HepG2 (cell line): ENCODE results near the gene TMEM219. TPM values are rescaled to one million over a fixed set of nuclear protein-coding genes. Genes with fewer than 3 reads are reported as not detected.

ENCODE experiments used
- BORCS8-MEF2B ChIP-seq: sonication (generic); formaldehyde crosslinking; IDR thresholded peaks from 2 replicates; pipeline ENCODE4 v1.8.0; 2022; ENCODE audit warnings: mild to moderate bottlenecking, missing genetic modification reagents
- CHD2 ChIP-seq: IDR thresholded peaks from 2 replicates; pipeline ENCODE4 v1.6.1; 2011; ENCODE audit warnings: low read depth, low read length, improper control_type of control experiment
- GMEB2 ChIP-seq: IDR thresholded peaks from 2 replicates; pipeline ENCODE4 v1.6.1; 2016; ENCODE audit warnings: missing biosample characterization, missing genetic modification reagents, low read depth
- KDM5B ChIP-seq: sonication (generic); formaldehyde crosslinking; IDR thresholded peaks from 2 replicates; pipeline ENCODE4 v1.4.0; 2020; ENCODE audit warnings: missing genetic modification reagents, mild to moderate bottlenecking, borderline replicate concordance
- KLF12 ChIP-seq: sonication (generic); formaldehyde crosslinking; IDR thresholded peaks from 2 replicates; pipeline ENCODE4 v1.4.0; 2020; ENCODE audit warnings: missing genetic modification reagents, borderline replicate concordance
- MEF2D ChIP-seq: sonication (generic); formaldehyde crosslinking; IDR thresholded peaks from 2 replicates; pipeline ENCODE4 v1.5.1; 2020; ENCODE audit warnings: mild to moderate bottlenecking, missing genetic modification reagents
- MIER2 ChIP-seq: IDR thresholded peaks from 2 replicates; pipeline ENCODE4 v1.6.1; 2016; ENCODE audit warnings: missing biosample characterization, missing genetic modification reagents
- POLR2G ChIP-seq: fragments of 200-400 bp; formaldehyde crosslinking; IDR thresholded peaks from 2 replicates; pipeline ENCODE4 v1.6.1; 2018; ENCODE audit warnings: mild to moderate bottlenecking, low read depth, low read length, moderate library complexity
- PRPF4 ChIP-seq: fragments of 200-400 bp; formaldehyde crosslinking; IDR thresholded peaks from 2 replicates; pipeline ENCODE4 v1.6.1; 2016; ENCODE audit warnings: low read length, low read depth; ENCODE audit not compliant: poor library complexity, severe bottlenecking
- SNAI1 ChIP-seq: sonication (generic); formaldehyde crosslinking; IDR thresholded peaks from 2 replicates; pipeline ENCODE4 v1.5.0; 2020; ENCODE audit warnings: mild to moderate bottlenecking, missing genetic modification reagents, borderline replicate concordance
- SP5 ChIP-seq: IDR thresholded peaks from 2 replicates; pipeline ENCODE4 v1.6.1; 2016; ENCODE audit warnings: low read depth, borderline replicate concordance
- THAP7 ChIP-seq: sonication (generic); formaldehyde crosslinking; IDR thresholded peaks from 2 replicates; pipeline ENCODE4 v1.8.1; 2023; ENCODE audit warnings: mild to moderate bottlenecking, missing genetic modification reagents
- YEATS2 ChIP-seq: sonication (generic); formaldehyde crosslinking; IDR thresholded peaks from 2 replicates; pipeline ENCODE4 v1.4.0; 2020; ENCODE audit warnings: missing genetic modification reagents, borderline replicate concordance
- ZBTB49 ChIP-seq: sonication (generic); formaldehyde crosslinking; IDR thresholded peaks from 2 replicates; pipeline ENCODE4 v1.4.0; 2020; ENCODE audit warnings: missing genetic modification reagents, borderline replicate concordance
- ZNF225 ChIP-seq: sonication (generic); formaldehyde crosslinking; IDR thresholded peaks from 2 replicates; pipeline ENCODE4 v1.4.0; 2020; ENCODE audit warnings: mild to moderate bottlenecking, missing genetic modification reagents
- ZNF547 ChIP-seq: sonication (generic); formaldehyde crosslinking; IDR thresholded peaks from 2 replicates; pipeline ENCODE4 v1.5.1; 2020; ENCODE audit warnings: mild to moderate bottlenecking, missing genetic modification reagents
- ZNF557 ChIP-seq: sonication (generic); formaldehyde crosslinking; IDR thresholded peaks from 2 replicates; pipeline ENCODE4 v1.4.0; 2020; ENCODE audit warnings: missing genetic modification reagents
- ZNF644 ChIP-seq: IDR thresholded peaks from 2 replicates; pipeline ENCODE4 v1.6.1; 2016; ENCODE audit warnings: low read depth
- ZNF737 ChIP-seq: sonication (generic); formaldehyde crosslinking; IDR thresholded peaks from 2 replicates; pipeline ENCODE4 v1.5.0; 2020; ENCODE audit warnings: missing genetic modification reagents, mild to moderate bottlenecking, borderline replicate concordance
- ZNF761 ChIP-seq: sonication (generic); formaldehyde crosslinking; conservative IDR thresholded peaks from 2 replicates; pipeline ENCODE4 v1.4.0; 2020; ENCODE audit warnings: mild to moderate bottlenecking, missing genetic modification reagents
- ZNF788 ChIP-seq: sonication (generic); formaldehyde crosslinking; IDR thresholded peaks from 2 replicates; pipeline ENCODE4 v1.5.0; 2020; ENCODE audit warnings: mild to moderate bottlenecking, missing genetic modification reagents, borderline replicate concordance
- ZNF790 ChIP-seq: sonication (generic); formaldehyde crosslinking; IDR thresholded peaks from 2 replicates; pipeline ENCODE4 v1.8.0; 2022; ENCODE audit warnings: missing genetic modification reagents, mild to moderate bottlenecking, borderline replicate concordance
- ZNF891 ChIP-seq: sonication (generic); formaldehyde crosslinking; IDR thresholded peaks from 2 replicates; pipeline ENCODE4 v1.5.0; 2020; ENCODE audit warnings: mild to moderate bottlenecking, missing genetic modification reagents
- polyA plus RNA-seq, 8 experiments: library from polyadenylated mRNA; depleted of rRNA in 3 of 8; stranded (reverse) in 7 of 8; unstranded in 1 of 8; fragments of >200 nt; fragmentation: Illumina TruSeq in 4 of 8; extraction: Trizol in 4 of 8; gene quantifications; 2 replicates each; pipeline versions ENCODE4 v1.2.1 to v1.2.3, GENCODE V29; 2011 to 2016; ENCODE audit warnings: low read depth in 4 of 8, missing spikeins in 1 of 8, mixed read lengths in 1 of 8; ENCODE audit not compliant: insufficient read depth in 1 of 8
- total RNA-seq, 5 experiments: library from RNA; depleted of rRNA; stranded (reverse); fragments of >200 nt; fragmentation: Illumina TruSeq; extraction: Trizol; gene quantifications; 2 replicates each; pipeline ENCODE4 v1.2.3, GENCODE V29; 2016; ENCODE audit warnings: low read depth in 1 of 5

The TMEM219 gene
- total and polyA plus RNA-seq, 2 of the 13 experiments (the other 11 are each of a cell fraction or from before 2014, with no cell fraction given), result 105 to 115 TPM

GRCh38 chr16:29995911-29996765, 34.3 kb downstream of the TMEM219 start, which contains the start of gene INO80E (continued):
- peak; percentile 3; the same call in 1 of the 2 replicates for TF ChIP-seq ZBTB49 (CRISPR knock-in tag)
- TF ChIP-seq PRPF4, result no peak
- TF ChIP-seq SP5 (CRISPR knock-in tag), result peak; percentile 89
- peak; percentile 88 for TF ChIP-seq SNAI1 (CRISPR knock-in tag)
- no peak; the same call in 1 of the 2 replicates for TF ChIP-seq ZNF790 (CRISPR knock-in tag)
- TF ChIP-seq YEATS2 (CRISPR knock-in tag), result peak; percentile 94
- TF ChIP-seq ZNF761 (CRISPR knock-in tag), result peak; percentile 73
- TF ChIP-seq ZNF225 (CRISPR knock-in tag), result peak; percentile 86
- 0 out of 2 replicates have a peak, but pooled peaks have one; percentile 10 for TF ChIP-seq ZNF737 (CRISPR knock-in tag)
- TF ChIP-seq GMEB2 (CRISPR knock-in tag), result peak; percentile 94
- peak; percentile 98 for TF ChIP-seq KLF12
- peak; percentile 73 for TF ChIP-seq MEF2D (CRISPR knock-in tag)
- peak; percentile 65 for TF ChIP-seq ZNF891 (CRISPR knock-in tag)
- peak; percentile 21; the same call in 1 of the 2 replicates for TF ChIP-seq BORCS8-MEF2B (CRISPR knock-in tag)
- TF ChIP-seq ZNF547, result peak; percentile 26; the same call in 1 of the 2 replicates
- peak; percentile 61 for TF ChIP-seq CHD2
- TF ChIP-seq KDM5B (CRISPR knock-in tag), result no peak; the same call in none of the 2 replicates
- TF ChIP-seq MIER2, result no peak; the same call in none of the 2 replicates
- TF ChIP-seq ZNF644 (CRISPR knock-in tag), result peak; percentile 10; the same call in 1 of the 2 replicates
- TF ChIP-seq ZNF788 (CRISPR knock-in tag), result peak; percentile 91; the same call in 1 of the 2 replicates
- TF ChIP-seq POLR2G, result peak; percentile 95
- TF ChIP-seq THAP7, result peak; percentile 90; the same call in 1 of the 2 replicates
- TF ChIP-seq ZNF557 (CRISPR knock-in tag), result 0 out of 2 replicates have a peak, but pooled peaks have one; percentile 66
